Measurements from ENCODE around the gene CFAP54. TPM values are rescaled to one million over a fixed set of nuclear protein-coding genes. Genes with fewer than 3 reads are reported as not detected.

Gene CFAP54
- total RNA-seq, 1 experiment from 2014 or later: 0.64 TPM

DNA sequence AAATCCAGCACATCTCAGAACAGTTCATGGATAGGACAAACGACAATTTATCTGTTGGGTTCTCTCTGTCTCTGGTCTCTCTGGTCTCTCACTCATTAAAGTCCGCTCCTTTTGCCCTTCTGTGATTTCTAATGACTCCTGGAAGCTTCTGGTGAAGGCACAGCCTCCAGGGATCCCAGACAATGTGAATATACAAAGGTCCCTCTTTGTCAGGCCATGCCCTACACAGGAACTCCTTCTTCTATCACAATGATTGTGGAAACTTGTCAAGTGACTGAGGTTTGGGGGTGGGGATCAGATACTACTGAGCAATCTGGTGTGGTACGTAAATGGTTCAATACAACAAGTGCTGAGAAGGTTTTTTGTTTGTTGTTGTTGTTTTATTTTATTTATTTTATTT, 46.5 kb upstream of the CFAP54 start:
- Histone ChIP-seq H3K27me3 (ENCODE audit: control insufficient read depth, insufficient read depth, low read length) (no peaks in the 10 kb centered on the region), H3K9me3 (ENCODE audit: control insufficient read depth, insufficient read depth, low read depth, low read length) (no peaks in the 10 kb centered on the region), H3K36me3 (ENCODE audit: control insufficient read depth, insufficient read depth, low read length) (no peaks in the 10 kb centered on the region), H3K27ac (ENCODE audit: low read length) (no peak overlapping the region), H3K4me3 (ENCODE audit: low read depth in 2 of 2, low read length in 2 of 2) (no peak overlapping the region), H3K4me1 (ENCODE audit: control insufficient read depth, insufficient read depth, low read length) (no peaks in the 10 kb centered on the region; the same call in 1 of the 2 replicates)
- ATAC-seq (no peak), DNase-seq (ENCODE audit: low read depth, low spot score) (no peak)
- no TSS peak for BruUV-seq (replicated peaks)
- POLR2A ChIA-PET: no interaction called here
- CTCF ChIA-PET: no interaction called here
- intact Hi-C loops (cut with micrococcal nuclease; ENCODE audit: unreplicated experiment): no loop called here
- TF ChIP-seq POLR2AphosphoS5 (IDR thresholded peaks at IDR 0.05; ENCODE audit: low read depth, low read length): no peak
- TF ChIP-seq CTCF (IDR thresholded peaks at IDR 0.05): no peak
- TF ChIP-seq, protein P1, sequence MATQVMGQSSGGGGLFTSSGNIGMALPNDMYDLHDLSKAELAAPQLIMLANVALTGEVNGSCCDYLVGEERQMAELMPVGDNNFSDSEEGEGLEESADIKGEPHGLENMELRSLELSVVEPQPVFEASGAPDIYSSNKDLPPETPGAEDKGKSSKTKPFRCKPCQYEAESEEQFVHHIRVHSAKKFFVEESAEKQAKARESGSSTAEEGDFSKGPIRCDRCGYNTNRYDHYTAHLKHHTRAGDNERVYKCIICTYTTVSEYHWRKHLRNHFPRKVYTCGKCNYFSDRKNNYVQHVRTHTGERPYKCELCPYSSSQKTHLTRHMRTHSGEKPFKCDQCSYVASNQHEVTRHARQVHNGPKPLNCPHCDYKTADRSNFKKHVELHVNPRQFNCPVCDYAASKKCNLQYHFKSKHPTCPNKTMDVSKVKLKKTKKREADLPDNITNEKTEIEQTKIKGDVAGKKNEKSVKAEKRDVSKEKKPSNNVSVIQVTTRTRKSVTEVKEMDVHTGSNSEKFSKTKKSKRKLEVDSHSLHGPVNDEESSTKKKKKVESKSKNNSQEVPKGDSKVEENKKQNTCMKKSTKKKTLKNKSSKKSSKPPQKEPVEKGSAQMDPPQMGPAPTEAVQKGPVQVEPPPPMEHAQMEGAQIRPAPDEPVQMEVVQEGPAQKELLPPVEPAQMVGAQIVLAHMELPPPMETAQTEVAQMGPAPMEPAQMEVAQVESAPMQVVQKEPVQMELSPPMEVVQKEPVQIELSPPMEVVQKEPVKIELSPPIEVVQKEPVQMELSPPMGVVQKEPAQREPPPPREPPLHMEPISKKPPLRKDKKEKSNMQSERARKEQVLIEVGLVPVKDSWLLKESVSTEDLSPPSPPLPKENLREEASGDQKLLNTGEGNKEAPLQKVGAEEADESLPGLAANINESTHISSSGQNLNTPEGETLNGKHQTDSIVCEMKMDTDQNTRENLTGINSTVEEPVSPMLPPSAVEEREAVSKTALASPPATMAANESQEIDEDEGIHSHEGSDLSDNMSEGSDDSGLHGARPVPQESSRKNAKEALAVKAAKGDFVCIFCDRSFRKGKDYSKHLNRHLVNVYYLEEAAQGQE (IDR thresholded peaks at IDR 0.05; ENCODE audit: insufficient read depth in 1 of 2, low read depth in 2 of 2, low read length in 1 of 2): no peak
- TF ChIP-seq TCF7L2 (IDR thresholded peaks at IDR 0.05; ENCODE audit: low read depth, low read length): no peak
- no peak for TF ChIP-seq SIN3A (IDR thresholded peaks at IDR 0.05; ENCODE audit: borderline replicate concordance, insufficient read depth, low read depth, low read length)
- in situ Hi-C loops (cut with HindIII; ENCODE audit: low pct_unique_long_range_greater_than_20kb, low sequenced_read_pairs): no loop called here

GRCh38 chr12:96444399-96444798, 45.0 kb upstream of the CFAP54 start:
- no peak overlapping the region for H3K27ac ChIP-seq (ENCODE audit: low read length)

More at GRCh38 chr12:96444399-96444798, 45.0 kb upstream of the CFAP54 start:
- intact Hi-C loops (cut with micrococcal nuclease; ENCODE audit: unreplicated experiment) (no loop called here), in situ Hi-C loops (cut with HindIII; ENCODE audit: low pct_unique_long_range_greater_than_20kb, low sequenced_read_pairs) (no loop called here)
- Histone ChIP-seq H3K27me3 (ENCODE audit: control insufficient read depth, insufficient read depth, low read length) (no peaks in the 10 kb centered on the region), H3K36me3 (ENCODE audit: control insufficient read depth, insufficient read depth, low read length) (no peaks in the 10 kb centered on the region), H3K9me3 (ENCODE audit: control insufficient read depth, insufficient read depth, low read depth, low read length) (no peaks in the 10 kb centered on the region), H3K4me1 (ENCODE audit: control insufficient read depth, insufficient read depth, low read length) (no peaks in the 10 kb centered on the region; the same call in 1 of the 2 replicates), H3K4me3 (ENCODE audit: low read depth in 2 of 2, low read length in 2 of 2) (no peak overlapping the region)
- no peak for DNase-seq (ENCODE audit: low read depth, low spot score)
- BruUV-seq (replicated peaks): no TSS peak
- ChIA-PET CTCF (no interaction called here), POLR2A (no interaction called here)
- ATAC-seq: no peak
- TF ChIP-seq TCF7L2 (IDR thresholded peaks at IDR 0.05; ENCODE audit: low read depth, low read length): no peak
- TF ChIP-seq, protein P1 (IDR thresholded peaks at IDR 0.05; ENCODE audit: insufficient read depth in 1 of 2, low read depth in 2 of 2, low read length in 1 of 2): no peak
- no peak for TF ChIP-seq POLR2AphosphoS5 (IDR thresholded peaks at IDR 0.05; ENCODE audit: low read depth, low read length)
- TF ChIP-seq CTCF (IDR thresholded peaks at IDR 0.05): no peak
- no peak for TF ChIP-seq SIN3A (IDR thresholded peaks at IDR 0.05; ENCODE audit: borderline replicate concordance, insufficient read depth, low read depth, low read length)
